LNCAP (cell line): ENCODE measurements around the gene HSD17B8.

Source experiments
- CTCF ChIP-seq: fragments of 450-650 bp; IDR thresholded peaks from 2 replicates; pipeline ENCODE4 v1.5.1; 2017; ENCODE audit warnings: mild to moderate bottlenecking

HSD17B8 gene

GRCh38 chr6:33168639-33169038 lies 35.8 kb upstream of the HSD17B8 start:
- no peak for TF ChIP-seq CTCF

- TF ChIP-seq CTCF, result no peak
Observed at GRCh38 chr6:33169291-33170175, 34.9 kb upstream of the HSD17B8 start.

DNA sequence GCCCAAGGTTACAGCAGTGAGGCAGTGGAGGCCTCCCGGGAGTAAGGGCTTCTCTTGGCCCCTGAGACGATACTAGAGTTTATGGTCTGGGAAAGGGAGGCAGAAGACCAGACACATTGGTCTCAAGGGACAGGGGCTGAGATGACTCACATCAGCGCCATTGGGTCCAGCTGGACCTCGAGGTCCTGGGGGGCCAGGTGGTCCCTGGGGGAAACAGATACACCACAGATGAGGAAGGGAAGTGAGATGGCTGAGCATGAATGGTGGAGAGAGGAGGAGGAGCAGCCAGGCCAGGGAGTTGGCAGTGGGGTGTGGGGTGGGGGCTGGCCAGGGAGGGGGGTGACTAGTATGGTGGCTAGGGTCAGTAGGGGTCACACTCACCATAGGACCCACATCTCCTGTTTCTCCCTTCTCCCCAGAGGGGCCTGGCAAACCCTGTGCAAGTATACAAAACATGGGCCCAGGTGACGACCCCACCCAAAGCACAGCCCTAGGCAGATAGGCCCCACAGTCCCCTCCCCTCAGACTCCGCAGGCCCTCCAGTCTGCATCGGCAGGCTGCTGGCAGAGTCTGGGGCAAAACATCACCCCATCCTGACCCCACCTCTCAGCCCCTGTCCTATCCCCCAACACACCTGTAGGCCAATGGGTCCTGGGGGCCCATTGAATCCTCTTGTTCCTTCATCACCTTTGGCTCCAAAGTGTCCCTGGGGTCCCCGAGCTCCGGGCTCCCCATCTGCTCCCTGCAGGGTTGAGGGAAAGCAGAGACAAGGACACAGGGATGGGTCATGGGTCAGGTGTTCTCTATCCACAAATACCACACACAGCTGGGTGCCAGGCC lies 34.1 kb upstream of the HSD17B8 start:
- no peak for TF ChIP-seq CTCF

DNA sequence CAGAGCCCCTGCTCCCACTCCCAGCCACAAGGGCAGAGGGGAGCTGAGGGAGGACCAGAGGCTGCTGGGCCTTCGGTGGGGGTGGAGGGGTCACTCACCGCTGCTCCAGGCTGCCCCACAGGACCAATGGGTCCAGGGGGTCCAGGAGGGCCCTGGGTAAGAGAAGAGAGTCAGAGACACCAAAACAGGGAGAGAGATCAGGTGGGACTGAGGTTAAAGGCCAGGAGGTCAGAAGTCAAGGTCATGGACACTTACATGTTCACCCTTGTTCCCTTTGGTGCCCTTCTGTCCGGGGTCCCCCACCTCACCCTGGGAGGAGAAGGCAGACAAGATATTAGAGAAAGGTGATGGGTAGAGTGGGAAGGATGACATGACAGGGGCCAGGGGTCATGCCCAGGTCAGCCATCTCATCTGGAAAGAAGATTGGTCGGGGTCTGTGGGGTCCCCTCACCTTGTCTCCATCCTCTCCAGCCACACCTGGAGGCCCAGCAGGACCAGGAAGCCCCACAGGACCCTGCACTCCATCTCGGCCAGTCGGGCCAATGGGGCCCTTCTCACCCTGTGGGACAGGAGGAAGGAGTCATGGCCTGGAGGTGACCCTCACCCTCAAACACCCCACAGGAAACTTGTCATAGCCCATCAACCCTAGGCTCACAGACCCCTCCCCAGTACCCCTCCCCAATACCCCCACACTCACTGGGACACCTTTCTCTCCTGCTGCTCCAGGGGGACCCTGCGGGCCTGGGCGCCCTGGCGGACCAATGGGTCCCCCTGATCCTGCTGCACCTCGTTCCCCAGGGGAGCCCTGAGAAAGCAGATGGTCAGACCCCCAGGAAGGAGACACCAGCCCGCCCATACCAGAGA lies 33.2 kb upstream of the HSD17B8 start:
- no peak for TF ChIP-seq CTCF

- TF ChIP-seq CTCF, result no peak
Observed at GRCh38 chr6:33171880-33172687, 32.4 kb upstream of the HSD17B8 start.

GRCh38 chr6:33172688-33173534 lies 31.5 kb upstream of the HSD17B8 start:
- peak; percentile 57 for TF ChIP-seq CTCF
